T-helper 1 cell treated with Interleukin-12 subunit alpha and Interleukin-12 subunit beta and Interleukin-4 antibody, amounts not matched to agents 30 μg/mL and 1 μg/mL, for 36 hours (primary cell): ENCODE data around the gene NDEL1.

Experiments used
- H3K27ac Mint-ChIP-seq: one replicate; pipeline ENCODE4 v1.8.0; 2021; ENCODE audit warnings: mild to moderate bottlenecking, mixed read lengths
- H3K27me3 Mint-ChIP-seq: one replicate; pipeline ENCODE4 v1.8.0; 2021; ENCODE audit warnings: low read depth, mixed read lengths
- H3K36me3 Mint-ChIP-seq: one replicate; pipeline ENCODE4 v1.8.0; 2021; ENCODE audit warnings: low read depth, mixed read lengths
- H3K4me1 Mint-ChIP-seq: one replicate; pipeline ENCODE4 v1.8.0; 2021; ENCODE audit warnings: low read depth, mixed read lengths
- H3K4me3 Mint-ChIP-seq: one replicate; pipeline ENCODE4 v1.8.0; 2021; ENCODE audit warnings: mild to moderate bottlenecking, moderate library complexity, mixed read lengths
- H3K9me3 Mint-ChIP-seq: one replicate; pipeline ENCODE4 v1.8.0; 2021; ENCODE audit warnings: mixed read lengths

The NDEL1 gene

GRCh38 chr17:8458128-8458527 lies 22.4 kb downstream of the NDEL1 start:
- Mint-ChIP-seq H3K27me3 (no peaks in the 10 kb centered on the region), H3K4me3 (no peak overlapping the region), H3K27ac (no peak overlapping the region), H3K4me1 (peaks cover 12% of the 10 kb centered on the region), H3K9me3 (no peaks in the 10 kb centered on the region), H3K36me3 (peaks cover 39% of the 10 kb centered on the region)

GRCh38 chr17:8459107-8459506 lies 23.4 kb downstream of the NDEL1 start:
- Mint-ChIP-seq H3K27ac (no peak overlapping the region), H3K4me1 (peaks cover 12% of the 10 kb centered on the region), H3K36me3 (peaks cover 38% of the 10 kb centered on the region), H3K27me3 (no peaks in the 10 kb centered on the region), H3K4me3 (no peak overlapping the region), H3K9me3 (no peaks in the 10 kb centered on the region)

GRCh38 chr17:8459831-8460230 lies 24.1 kb downstream of the NDEL1 start:
- Mint-ChIP-seq H3K4me3 (no peak overlapping the region), H3K27me3 (no peaks in the 10 kb centered on the region), H3K4me1 (peaks cover 11% of the 10 kb centered on the region), H3K27ac (no peak overlapping the region), H3K36me3 (peaks cover 38% of the 10 kb centered on the region), H3K9me3 (no peaks in the 10 kb centered on the region)

- Mint-ChIP-seq H3K4me1 (no peaks in the 10 kb centered on the region), H3K27me3 (no peaks in the 10 kb centered on the region), H3K36me3 (peaks cover 21% of the 10 kb centered on the region), H3K9me3 (no peaks in the 10 kb centered on the region), H3K27ac (no peak overlapping the region), H3K4me3 (no peak overlapping the region)
These were observed 26.9 kb downstream of the NDEL1 start for GRCh38 chr17:8462564-8462963.

GRCh38 chr17:8463099-8463498 lies 27.4 kb downstream of the NDEL1 start:
- Mint-ChIP-seq H3K9me3 (no peaks in the 10 kb centered on the region), H3K27me3 (no peaks in the 10 kb centered on the region), H3K4me3 (no peak overlapping the region), H3K36me3 (peaks cover 23% of the 10 kb centered on the region), H3K4me1 (no peaks in the 10 kb centered on the region), H3K27ac (no peak overlapping the region)

- peaks cover 20% of the 10 kb centered on the region for H3K36me3 Mint-ChIP-seq
- H3K4me1 Mint-ChIP-seq, result no peaks in the 10 kb centered on the region
These were observed 29.3 kb downstream of the NDEL1 start for GRCh38 chr17:8464941-8465340.

GRCh38 chr17:8465356-8465755 lies 29.7 kb downstream of the NDEL1 start:
- Mint-ChIP-seq H3K27ac (peak overlapping the region; percentile 50), H3K36me3 (peaks cover 20% of the 10 kb centered on the region), H3K9me3 (no peaks in the 10 kb centered on the region), H3K4me1 (no peaks in the 10 kb centered on the region), H3K27me3 (no peaks in the 10 kb centered on the region), H3K4me3 (no peak overlapping the region)

More at GRCh38 chr17:8464941-8465340, 29.3 kb downstream of the NDEL1 start:
- H3K27ac Mint-ChIP-seq, result peak overlapping the region; percentile 50
- H3K27me3 Mint-ChIP-seq, result no peaks in the 10 kb centered on the region
- no peaks in the 10 kb centered on the region for H3K9me3 Mint-ChIP-seq
- no peak overlapping the region for H3K4me3 Mint-ChIP-seq

GRCh38 chr17:8465759-8466158 lies 30.1 kb downstream of the NDEL1 start:
- Mint-ChIP-seq H3K9me3 (no peaks in the 10 kb centered on the region), H3K4me1 (no peaks in the 10 kb centered on the region), H3K36me3 (peaks cover 20% of the 10 kb centered on the region), H3K27ac (no peak overlapping the region), H3K4me3 (no peak overlapping the region), H3K27me3 (no peaks in the 10 kb centered on the region)

- peaks cover 22% of the 10 kb centered on the region for H3K36me3 Mint-ChIP-seq
These were observed 30.8 kb downstream of the NDEL1 start for GRCh38 chr17:8466456-8466855.

GRCh38 chr17:8466873-8467272 lies 31.2 kb downstream of the NDEL1 start:
- H3K27me3 Mint-ChIP-seq, result no peaks in the 10 kb centered on the region
- peaks cover 19% of the 10 kb centered on the region for H3K36me3 Mint-ChIP-seq
- H3K9me3 Mint-ChIP-seq, result no peaks in the 10 kb centered on the region
- H3K27ac Mint-ChIP-seq, result no peak overlapping the region
- no peaks in the 10 kb centered on the region for H3K4me1 Mint-ChIP-seq
- H3K4me3 Mint-ChIP-seq, result no peak overlapping the region

More at GRCh38 chr17:8466456-8466855, 30.8 kb downstream of the NDEL1 start:
- Mint-ChIP-seq H3K9me3 (no peaks in the 10 kb centered on the region), H3K27ac (no peak overlapping the region), H3K4me1 (no peaks in the 10 kb centered on the region), H3K27me3 (no peaks in the 10 kb centered on the region), H3K4me3 (no peak overlapping the region)

- no peaks in the 10 kb centered on the region for H3K4me1 Mint-ChIP-seq
- H3K27me3 Mint-ChIP-seq, result no peaks in the 10 kb centered on the region
- peaks cover 16% of the 10 kb centered on the region for H3K36me3 Mint-ChIP-seq
- no peak overlapping the region for H3K27ac Mint-ChIP-seq
- H3K9me3 Mint-ChIP-seq, result no peaks in the 10 kb centered on the region
- no peak overlapping the region for H3K4me3 Mint-ChIP-seq
These were observed 31.8 kb downstream of the NDEL1 start for GRCh38 chr17:8467527-8467926.

GRCh38 chr17:8468127-8468526 lies 32.4 kb downstream of the NDEL1 start:
- Mint-ChIP-seq H3K36me3 (peaks cover 19% of the 10 kb centered on the region), H3K4me3 (no peak overlapping the region), H3K9me3 (no peaks in the 10 kb centered on the region), H3K4me1 (no peaks in the 10 kb centered on the region), H3K27me3 (no peaks in the 10 kb centered on the region), H3K27ac (no peak overlapping the region)

GRCh38 chr17:8468980-8469379 lies 33.3 kb downstream of the NDEL1 start:
- no peaks in the 10 kb centered on the region for H3K27me3 Mint-ChIP-seq
- no peaks in the 10 kb centered on the region for H3K4me1 Mint-ChIP-seq
- no peak overlapping the region for H3K4me3 Mint-ChIP-seq
- H3K36me3 Mint-ChIP-seq, result peaks cover 21% of the 10 kb centered on the region
- no peaks in the 10 kb centered on the region for H3K9me3 Mint-ChIP-seq
- no peak overlapping the region for H3K27ac Mint-ChIP-seq

- Mint-ChIP-seq H3K36me3 (peaks cover 22% of the 10 kb centered on the region), H3K27me3 (no peaks in the 10 kb centered on the region), H3K4me1 (no peaks in the 10 kb centered on the region), H3K27ac (no peak overlapping the region), H3K9me3 (no peaks in the 10 kb centered on the region), H3K4me3 (no peak overlapping the region)
These were observed 34.3 kb downstream of the NDEL1 start for GRCh38 chr17:8469964-8470363.

- Mint-ChIP-seq H3K27ac (no peak overlapping the region), H3K9me3 (no peaks in the 10 kb centered on the region), H3K4me3 (no peak overlapping the region), H3K4me1 (no peaks in the 10 kb centered on the region), H3K36me3 (peaks cover 27% of the 10 kb centered on the region), H3K27me3 (no peaks in the 10 kb centered on the region)
These were observed 34.9 kb downstream of the NDEL1 start for GRCh38 chr17:8470447-8471047.

GRCh38 chr17:8472663-8473062 lies 37.0 kb downstream of the NDEL1 start:
- Mint-ChIP-seq H3K4me3 (no peak overlapping the region), H3K36me3 (peaks cover 29% of the 10 kb centered on the region), H3K4me1 (peaks cover 1% of the 10 kb centered on the region), H3K27ac (no peak overlapping the region), H3K9me3 (no peaks in the 10 kb centered on the region), H3K27me3 (no peaks in the 10 kb centered on the region)
